GM23338 (cell line): ENCODE results near the gene CELSR3. TPM values are rescaled to one million over a fixed set of nuclear protein-coding genes. Genes with fewer than 3 reads are reported as not detected.

ENCODE experiments used
- ATAC-seq: fragments of 200-7000 bp; cut with Tn5 transposase; 3 replicates; pipeline ENCODE4 v1.9.1; 2020
- DNase-seq: peaks from one replicate; pipeline ENCODE4 v3.0.0-alpha.2; 2015; ENCODE audit warnings: low spot score
- H2AFZ ChIP-seq: fragments of 200-600 bp; sonication (generic); 2 replicates; pipeline ENCODE4 v1.8.0; 2016; ENCODE audit warnings: antibody characterized with exemption, mild to moderate bottlenecking, moderate library complexity
- H3F3A ChIP-seq: fragments of 200-600 bp; sonication (generic); replicated peaks from 2 replicates; pipeline ENCODE4 v1.8.0; 2017; ENCODE audit warnings: antibody characterized with exemption, mixed run types, low read depth
- H3K27ac ChIP-seq: fragments of 200-600 bp; sonication (generic); 2 replicates; pipeline ENCODE4 v1.6.1; 2016; ENCODE audit warnings: low read depth
- H3K27me3 ChIP-seq: fragments of 200-600 bp; sonication (generic); 2 replicates; pipeline ENCODE4 v1.8.0; 2016; ENCODE audit warnings: mild to moderate bottlenecking, mixed run types, moderate library complexity; ENCODE audit not compliant: insufficient read depth
- H3K36me3 ChIP-seq: fragments of 200-600 bp; sonication (generic); 2 replicates; pipeline ENCODE4 v1.8.0; 2016; ENCODE audit warnings: mild to moderate bottlenecking; ENCODE audit not compliant: insufficient read depth
- H3K4me1 ChIP-seq: fragments of 200-600 bp; sonication (generic); 2 replicates; pipeline ENCODE4 v1.8.0; 2016; ENCODE audit warnings: mild to moderate bottlenecking, moderate library complexity; ENCODE audit not compliant: insufficient read depth
- H3K4me2 ChIP-seq: fragments of 200-600 bp; sonication (generic); 2 replicates; pipeline ENCODE4 v1.7.1; 2017; ENCODE audit warnings: mixed run types
- H3K4me3 ChIP-seq: fragments of 200-600 bp; sonication (generic); 2 replicates; pipeline ENCODE4 v1.6.1; 2016; ENCODE audit warnings: mixed run types
- H3K79me2 ChIP-seq: fragments of 200-600 bp; sonication (generic); replicated peaks from 2 replicates; pipeline ENCODE4 v1.8.0; 2017; ENCODE audit warnings: mild to moderate bottlenecking; ENCODE audit not compliant: insufficient read depth
- H3K9me2 ChIP-seq: fragments of 200-600 bp; sonication (generic); 2 replicates; pipeline ENCODE4 v1.8.0; 2017; ENCODE audit not compliant: insufficient read depth
- H4K20me1 ChIP-seq: fragments of 200-600 bp; sonication (generic); replicated peaks from 2 replicates; pipeline ENCODE4 v1.8.0; 2017; ENCODE audit warnings: mild to moderate bottlenecking; ENCODE audit not compliant: insufficient read depth
- H3K27ac Mint-ChIP-seq: 2 replicates; pipeline ENCODE4 v1.8.0; 2020; ENCODE audit warnings: inconsistent platforms, mild to moderate bottlenecking, moderate library complexity, mixed read lengths
- H3K27me3 Mint-ChIP-seq: 3 replicates; pipeline ENCODE4 v1.8.0; 2022; ENCODE audit warnings: low read depth, mild to moderate bottlenecking, moderate library complexity, mixed read lengths, inconsistent platforms; ENCODE audit not compliant: insufficient read depth, poor library complexity
- H3K36me3 Mint-ChIP-seq: 3 replicates; pipeline ENCODE4 v1.8.0; 2021; ENCODE audit warnings: low read depth, mild to moderate bottlenecking, inconsistent platforms, moderate library complexity, mixed read lengths
- H3K4me1 Mint-ChIP-seq: 3 replicates; pipeline ENCODE4 v1.8.0; 2020; ENCODE audit warnings: mild to moderate bottlenecking, inconsistent platforms, mixed read lengths
- H3K4me3 Mint-ChIP-seq: 3 replicates; pipeline ENCODE4 v1.8.0; 2021; ENCODE audit warnings: moderate library complexity, mild to moderate bottlenecking, inconsistent platforms, mixed read lengths
- H3K9me3 Mint-ChIP-seq: 3 replicates; pipeline ENCODE4 v1.8.0; 2020; ENCODE audit warnings: moderate library complexity, mild to moderate bottlenecking, inconsistent platforms, mixed read lengths
- CREB1 ChIP-seq: fragments of 250-450 bp; sonication (Bioruptor Pico); IDR thresholded peaks from 2 replicates; pipeline ENCODE4 v1.5.0; 2020; ENCODE audit warnings: low read depth, mild to moderate bottlenecking, moderate library complexity
- ETS1 ChIP-seq: IDR thresholded peaks from 2 replicates; pipeline ENCODE4 v1.6.1; 2016; ENCODE audit warnings: antibody characterized with exemption
- EZH2 ChIP-seq: fragments of 200-600 bp; sonication (generic); IDR thresholded peaks from one replicate; pipeline ENCODE4 v1.8.0; 2017; ENCODE audit warnings: antibody characterized with exemption, mild to moderate bottlenecking, low read depth; ENCODE audit not compliant: unreplicated experiment
- JUNB ChIP-seq: IDR thresholded peaks from one replicate; pipeline ENCODE4 v1.6.1; 2016; ENCODE audit warnings: antibody characterized with exemption; ENCODE audit not compliant: unreplicated experiment
- NANOG ChIP-seq: IDR thresholded peaks from 2 replicates; pipeline ENCODE4 v1.6.1; 2016; ENCODE audit warnings: antibody characterized with exemption, borderline replicate concordance
- REST ChIP-seq: IDR thresholded peaks from one replicate; pipeline ENCODE4 v1.6.1; 2018; ENCODE audit warnings: antibody characterized with exemption; ENCODE audit not compliant: unreplicated experiment
- STAT1 ChIP-seq: IDR thresholded peaks from one replicate; pipeline ENCODE4 v1.6.1; 2016; ENCODE audit warnings: antibody characterized with exemption; ENCODE audit not compliant: unreplicated experiment
- ZNF114 ChIP-seq: fragments of 250-450 bp; sonication (Bioruptor Pico); IDR thresholded peaks from 2 replicates; pipeline ENCODE4 v1.5.0; 2020; ENCODE audit warnings: mild to moderate bottlenecking, moderate library complexity
- ZNF331 ChIP-seq: fragments of 250-450 bp; sonication (Bioruptor Pico); IDR thresholded peaks from 2 replicates; pipeline ENCODE4 v1.5.0; 2020; ENCODE audit warnings: low read depth, mild to moderate bottlenecking, moderate library complexity
- polyA plus RNA-seq: library from polyadenylated mRNA; unstranded; fragments of >200 nt; fragmentation: Nextera tagmentation; extraction: Ambion mirVana; gene quantifications from 2 replicates; pipeline ENCODE4 v1.2.1, GENCODE V29; 2016
- total RNA-seq: library from RNA; depleted of rRNA; stranded (reverse); fragments of >200 nt; shearing (Covaris generic); gene quantifications from 2 replicates; pipeline ENCODE4 v1.2.3, GENCODE V29; 2014
- TF ChIP-seq, protein P1 (sequence below), 2 experiments: fragments of 200-600 bp in 1 of 2; sonication (generic) in 1 of 2; conservative IDR thresholded peaks; 2 replicates each; pipeline versions ENCODE4 v1.5.1 to v1.6.1; 2016 to 2017; ENCODE audit warnings: antibody characterized with exemption in 2 of 2, low read depth in 2 of 2, mild to moderate bottlenecking in 2 of 2, moderate library complexity in 1 of 2

CELSR3 gene
- total and polyA plus RNA-seq, 2 experiments from 2014 or later, result 7.5 to 33.3 TPM

DNA sequence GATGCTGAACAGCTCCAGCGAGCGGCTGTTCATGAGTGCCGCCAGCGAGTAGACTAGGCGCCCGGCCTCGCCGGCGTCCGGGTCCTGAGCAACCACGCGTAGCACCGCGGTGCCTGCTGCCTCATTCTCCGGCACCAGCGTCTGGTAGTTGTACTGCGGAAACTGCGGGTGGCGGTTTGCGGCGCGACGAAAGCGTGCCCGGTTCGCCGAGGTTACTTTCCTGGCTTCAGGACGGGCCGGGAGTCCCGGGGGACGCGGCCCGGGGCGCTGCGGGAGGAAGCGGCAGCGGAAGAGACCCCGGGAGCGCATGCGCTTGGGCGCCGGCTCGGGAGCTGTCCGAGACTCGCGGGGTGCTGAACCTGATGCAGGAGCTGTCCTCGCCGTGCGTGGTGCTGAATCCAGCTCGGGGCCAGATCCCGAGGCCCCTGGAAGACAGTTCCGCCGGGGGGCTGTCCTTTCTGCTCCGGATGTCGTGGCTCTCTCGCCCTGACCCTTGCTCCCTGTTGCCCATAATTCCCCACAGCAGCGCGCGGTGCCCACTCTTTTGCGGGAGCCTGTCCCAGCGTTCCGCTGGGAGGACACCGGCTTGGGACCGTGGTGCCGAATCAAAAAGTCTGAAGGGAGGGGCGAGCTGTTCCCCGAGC is 1.1 kb downstream of the CELSR3 start (continued):
- peak; percentile 52 for TF ChIP-seq ETS1

DNA sequence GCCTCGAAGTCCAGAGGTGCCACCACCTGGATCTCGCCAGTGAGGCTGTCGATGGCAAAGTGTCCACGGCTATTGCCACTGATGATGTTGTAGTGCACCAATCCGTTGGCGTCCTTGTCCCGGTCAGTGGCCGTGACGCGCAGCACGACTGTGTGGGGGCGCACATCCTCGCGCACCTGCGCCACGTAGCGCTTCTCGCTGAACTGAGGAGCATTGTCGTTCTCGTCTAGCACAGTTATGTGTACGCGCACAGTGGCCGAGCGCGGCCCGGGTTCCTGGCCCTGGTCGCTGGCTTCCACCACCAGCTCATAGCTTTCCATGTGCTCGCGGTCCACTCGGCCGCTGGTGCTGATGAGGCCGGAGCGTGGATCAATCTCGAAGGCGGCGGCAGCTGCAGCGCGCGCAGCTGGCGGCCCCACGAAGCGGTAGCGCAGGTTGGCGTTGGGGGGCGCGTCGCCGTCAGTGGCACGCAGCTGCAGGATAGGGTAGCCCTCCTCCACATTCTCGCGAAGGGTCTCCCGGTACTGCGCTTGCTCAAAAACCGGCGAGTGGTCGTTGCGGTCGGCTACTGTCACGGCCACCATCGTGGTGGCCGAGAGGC is 1.8 kb downstream of the CELSR3 start:
- Histone ChIP-seq H4K20me1 (peaks cover 9% of the 10 kb centered on the region), H3F3A (peaks cover 43% of the 10 kb centered on the region), H3K4me3 (peak overlapping the region; percentile 73), H3K9me2 (no peaks in the 10 kb centered on the region), H3K27ac (no peak overlapping the region), H3K27me3 (no peaks in the 10 kb centered on the region), H3K4me2 (peak overlapping the region; percentile 95), H3K4me1 (no peaks in the 10 kb centered on the region; the same call in 1 of the 2 replicates), H2AFZ (0 out of 2 replicates have a peak overlapping the region, but pooled peaks have one; percentile 18), H3K36me3 (no peaks in the 10 kb centered on the region), H3K79me2 (no peaks in the 10 kb centered on the region)
- peaks cover 4% of the 10 kb centered on the region; the same call in 2 of the 3 replicates for H3K9me3 Mint-ChIP-seq
- peaks cover 37% of the 10 kb centered on the region for H3K36me3 Mint-ChIP-seq
- peaks cover 20% of the 10 kb centered on the region for H3K4me1 Mint-ChIP-seq
- peaks cover 35% of the 10 kb centered on the region for H3K27me3 Mint-ChIP-seq
- peak overlapping the region; percentile 78 for H3K4me3 Mint-ChIP-seq
- DNase-seq (peak; percentile 19), ATAC-seq (no peak)
- H3K27ac Mint-ChIP-seq, result no peak overlapping the region
- TF ChIP-seq STAT1 (no peak), ZNF331 (CRISPR knock-in tag) (no peak), ETS1 (no peak), JUNB (no peak), REST (no peak), NANOG (no peak), ZNF114 (CRISPR knock-in tag) (no peak), EZH2 (no peak), CREB1 (CRISPR knock-in tag) (no peak)
- TF ChIP-seq, protein P1, sequence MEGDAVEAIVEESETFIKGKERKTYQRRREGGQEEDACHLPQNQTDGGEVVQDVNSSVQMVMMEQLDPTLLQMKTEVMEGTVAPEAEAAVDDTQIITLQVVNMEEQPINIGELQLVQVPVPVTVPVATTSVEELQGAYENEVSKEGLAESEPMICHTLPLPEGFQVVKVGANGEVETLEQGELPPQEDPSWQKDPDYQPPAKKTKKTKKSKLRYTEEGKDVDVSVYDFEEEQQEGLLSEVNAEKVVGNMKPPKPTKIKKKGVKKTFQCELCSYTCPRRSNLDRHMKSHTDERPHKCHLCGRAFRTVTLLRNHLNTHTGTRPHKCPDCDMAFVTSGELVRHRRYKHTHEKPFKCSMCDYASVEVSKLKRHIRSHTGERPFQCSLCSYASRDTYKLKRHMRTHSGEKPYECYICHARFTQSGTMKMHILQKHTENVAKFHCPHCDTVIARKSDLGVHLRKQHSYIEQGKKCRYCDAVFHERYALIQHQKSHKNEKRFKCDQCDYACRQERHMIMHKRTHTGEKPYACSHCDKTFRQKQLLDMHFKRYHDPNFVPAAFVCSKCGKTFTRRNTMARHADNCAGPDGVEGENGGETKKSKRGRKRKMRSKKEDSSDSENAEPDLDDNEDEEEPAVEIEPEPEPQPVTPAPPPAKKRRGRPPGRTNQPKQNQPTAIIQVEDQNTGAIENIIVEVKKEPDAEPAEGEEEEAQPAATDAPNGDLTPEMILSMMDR (conservative IDR thresholded peaks at IDR 0.05; ENCODE audit: low read depth in 2 of 2), result no peak
